Stimulated activated CD8-positive, alpha-beta memory T cell treated with anti-CD3 and anti-CD28 coated beads, Interleukin-12 subunit alpha, Interleukin-12 subunit beta, amount 100 ng/mL, for 4 hours (primary cell): Measurements from ENCODE around the gene SLC16A13.
"Not testable (repeated sequence)": the region's sequence is repeated elsewhere in the genome, so short reads cannot be mapped to it uniquely, and the experiment has no call there.

Experiments used
- DNase-seq: peaks from one replicate; pipeline ENCODE4 v3.0.0-alpha.2; 2020; ENCODE audit warnings: low read depth

Gene SLC16A13

GRCh38 chr17:7029096-7029495, 6.7 kb upstream of the SLC16A13 start:
- no peak for DNase-seq

DNA sequence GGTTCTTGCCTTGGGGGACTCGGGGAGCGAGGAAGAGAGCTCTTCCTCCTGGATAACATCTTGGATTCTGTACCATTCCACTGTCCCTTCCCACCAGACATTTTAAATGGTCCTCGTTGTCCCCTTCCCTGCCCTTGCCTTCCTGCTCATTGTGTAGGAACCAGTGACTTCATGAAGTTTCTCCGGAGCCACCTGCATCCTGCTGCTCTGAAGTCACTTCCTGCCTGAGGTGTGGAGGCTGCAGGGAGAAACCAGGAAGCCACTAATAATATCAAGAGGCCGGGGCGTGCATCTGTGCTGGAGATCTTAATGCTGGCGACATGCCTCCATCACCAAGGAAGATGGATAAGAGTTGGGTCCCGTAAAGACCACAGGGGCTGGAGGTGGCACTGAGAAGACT, 6.2 kb upstream of the SLC16A13 start:
- no peak for DNase-seq

DNA sequence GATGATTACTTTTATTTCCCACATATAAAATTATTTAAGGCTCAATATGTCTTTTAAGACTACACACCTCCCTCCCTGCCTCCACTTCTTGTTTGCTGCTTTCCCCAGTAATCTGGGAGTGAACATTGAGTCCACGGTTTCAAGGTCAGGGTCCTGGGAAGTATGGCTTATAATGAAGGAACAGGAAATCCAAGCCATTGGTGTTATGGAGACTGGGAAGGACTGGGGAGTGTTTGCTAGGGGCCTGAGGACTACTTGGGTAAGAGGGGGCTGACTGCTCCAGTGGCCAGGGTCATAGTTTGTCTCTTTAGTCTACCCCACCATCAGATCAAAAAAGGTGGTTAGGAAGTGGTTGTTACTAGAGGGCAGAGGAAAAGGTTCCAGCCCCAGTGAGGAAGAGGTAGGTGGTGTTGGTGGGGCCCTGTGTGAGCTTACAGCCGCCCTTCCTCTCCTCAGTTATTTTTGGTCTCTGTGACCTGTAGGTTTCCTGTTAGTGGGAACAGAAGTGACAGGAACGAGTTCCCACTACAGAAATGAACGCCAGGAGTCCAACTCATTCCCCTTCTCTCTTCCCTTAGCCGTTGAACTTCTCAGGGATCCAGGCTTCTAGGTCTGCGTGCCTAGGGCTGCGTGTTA, 742 bp upstream of the SLC16A13 start:
- DNase-seq = no peak

GRCh38 chr17:7038025-7038862, 2.4 kb downstream of the SLC16A13 start:
- DNase-seq = no peak

DNA sequence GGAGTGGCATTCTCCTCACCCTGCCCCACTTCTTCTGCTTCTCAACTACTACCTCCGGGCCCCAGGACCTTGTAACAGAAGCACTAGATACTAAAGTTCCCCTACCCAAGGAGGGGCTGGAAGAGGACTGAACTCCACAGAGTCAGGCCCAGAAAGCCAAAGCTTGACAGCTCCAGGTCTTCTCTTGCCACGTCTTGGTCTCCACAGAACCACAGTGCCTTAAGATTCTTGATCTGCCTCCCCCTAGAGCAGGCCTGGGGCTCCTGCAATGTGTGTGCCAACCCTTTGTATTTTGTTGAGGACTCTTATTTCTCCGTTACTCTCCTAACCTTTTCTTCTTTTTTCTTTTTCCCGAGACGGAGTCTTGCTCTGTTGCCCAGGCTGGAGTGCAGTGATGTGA, 4.0 kb downstream of the SLC16A13 start:
- DNase-seq = no peak

- DNase-seq = no peak
Measured at GRCh38 chr17:7041607-7042500, 6.0 kb downstream of the SLC16A13 start.

- no peak for DNase-seq
Measured at GRCh38 chr17:7042501-7043181, 6.8 kb downstream of the SLC16A13 start.

- DNase-seq = no peak
Measured at GRCh38 chr17:7043182-7043496, 7.3 kb downstream of the SLC16A13 start.

GRCh38 chr17:7043497-7044198, 7.8 kb downstream of the SLC16A13 start, which contains the start of gene SLC16A11:
Gene SLC16A11 (minus strand): TSS chr17:7044092. CDS start chr17:7043513, 579 bp downstream.
- no peak for DNase-seq

DNA sequence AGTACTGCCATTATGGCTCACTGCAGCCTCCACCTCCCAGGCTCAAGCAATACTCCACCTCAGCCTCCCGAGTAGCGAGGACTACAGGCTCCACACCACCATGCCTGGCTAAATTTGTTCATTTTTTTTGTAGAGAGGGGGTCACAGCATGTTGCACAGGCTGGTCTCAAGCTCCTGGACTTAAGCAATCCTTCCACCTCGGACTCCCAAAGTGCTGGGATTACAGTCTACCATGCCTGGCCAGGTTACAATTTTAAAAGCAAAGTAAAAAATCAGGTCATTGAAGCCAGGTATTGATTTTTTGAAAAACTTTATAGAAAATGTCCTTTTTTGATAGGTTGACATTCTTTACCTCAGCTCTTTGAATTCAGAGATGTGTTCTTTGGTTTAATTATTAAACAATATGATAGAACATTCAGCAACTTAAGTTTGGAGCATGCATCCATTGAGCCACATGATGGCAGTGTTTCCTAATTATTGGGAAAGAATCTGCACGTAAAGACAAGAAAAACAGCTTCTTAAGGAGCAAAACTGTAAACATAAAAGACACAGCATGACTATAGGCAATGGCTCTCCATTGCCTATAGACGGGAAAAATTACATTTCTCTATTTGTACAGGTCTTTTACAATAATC, 9.8 kb downstream of the SLC16A13 start:
- DNase-seq = no peak

- DNase-seq = no peak
Measured at GRCh38 chr17:7046127-7046724, 10.4 kb downstream of the SLC16A13 start.

DNA sequence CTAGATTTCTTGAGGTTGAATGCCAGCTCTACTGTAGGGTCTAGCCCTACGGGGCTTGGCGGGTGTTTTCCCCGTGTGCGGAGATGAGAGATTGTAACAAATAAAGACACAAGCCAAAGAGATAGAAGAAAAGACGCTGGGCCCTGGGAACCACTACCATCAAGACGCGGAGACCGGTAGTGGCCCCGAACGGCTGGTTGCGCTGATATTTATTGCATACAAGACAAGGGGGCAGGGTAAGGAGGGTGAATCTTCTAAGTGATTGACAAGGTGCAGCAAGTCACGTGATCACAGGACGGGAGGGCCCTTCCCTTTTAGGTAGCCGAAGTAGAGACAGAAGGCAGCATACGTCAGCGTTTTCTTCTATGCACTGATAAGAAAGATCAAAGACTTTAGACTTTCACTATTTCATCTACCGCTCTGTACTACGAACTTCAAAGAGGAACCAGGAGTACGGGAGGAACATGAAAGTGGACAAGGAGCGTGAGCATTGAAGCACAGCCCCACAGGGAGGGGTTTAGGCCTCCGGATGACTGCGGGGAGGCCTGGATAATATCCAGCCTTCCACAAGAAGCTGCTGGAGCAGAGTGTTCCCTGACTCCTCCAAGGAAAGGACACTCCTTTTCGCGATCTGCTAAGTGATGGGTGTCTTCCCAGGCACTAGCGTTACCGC, 11.0 kb downstream of the SLC16A13 start:
- not testable (repeated sequence) for DNase-seq

DNA sequence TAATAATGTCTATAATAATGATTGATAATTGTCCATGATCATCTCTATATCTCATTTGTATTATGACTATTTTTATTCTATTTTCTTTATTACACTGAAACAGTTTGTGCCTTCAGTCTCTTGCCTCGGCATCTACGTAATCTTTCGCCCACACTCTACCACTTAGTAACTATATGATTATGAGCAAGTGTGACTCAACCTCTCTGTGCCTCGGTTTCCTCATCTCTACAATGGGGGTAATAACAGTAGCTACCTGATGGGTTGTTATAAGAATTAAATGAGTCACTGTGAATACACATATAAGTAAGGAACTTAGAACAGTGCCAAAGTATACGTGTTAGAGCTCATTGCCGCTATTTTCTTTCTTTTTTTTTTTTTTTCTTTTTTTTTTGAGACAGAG, 11.8 kb downstream of the SLC16A13 start:
- no peak for DNase-seq

- no peak for DNase-seq
Measured at GRCh38 chr17:7048968-7049367, 13.2 kb downstream of the SLC16A13 start.

GRCh38 chr17:7050583-7050982, 14.8 kb downstream of the SLC16A13 start:
- DNase-seq = not testable (repeated sequence)

DNA sequence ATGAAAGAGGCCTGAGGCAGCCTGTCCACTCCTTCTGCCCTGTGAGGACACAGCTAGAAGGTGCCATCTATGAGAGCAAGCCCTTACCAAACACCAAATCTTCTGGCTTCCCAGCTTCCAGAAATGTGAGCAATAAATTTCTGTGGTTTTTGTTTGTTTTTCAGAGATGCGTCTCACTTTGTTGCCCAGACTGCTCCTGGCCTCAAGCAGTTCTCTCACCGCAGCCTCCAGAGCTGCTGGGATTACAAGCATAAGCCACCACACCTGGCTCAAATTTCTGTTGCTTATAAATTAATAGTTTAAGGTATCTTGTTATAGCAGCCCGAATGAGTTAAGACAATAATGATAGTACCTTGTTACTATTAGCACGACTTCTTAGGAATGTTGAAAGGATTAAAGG, 20.6 kb downstream of the SLC16A13 start:
- no peak for DNase-seq

DNA sequence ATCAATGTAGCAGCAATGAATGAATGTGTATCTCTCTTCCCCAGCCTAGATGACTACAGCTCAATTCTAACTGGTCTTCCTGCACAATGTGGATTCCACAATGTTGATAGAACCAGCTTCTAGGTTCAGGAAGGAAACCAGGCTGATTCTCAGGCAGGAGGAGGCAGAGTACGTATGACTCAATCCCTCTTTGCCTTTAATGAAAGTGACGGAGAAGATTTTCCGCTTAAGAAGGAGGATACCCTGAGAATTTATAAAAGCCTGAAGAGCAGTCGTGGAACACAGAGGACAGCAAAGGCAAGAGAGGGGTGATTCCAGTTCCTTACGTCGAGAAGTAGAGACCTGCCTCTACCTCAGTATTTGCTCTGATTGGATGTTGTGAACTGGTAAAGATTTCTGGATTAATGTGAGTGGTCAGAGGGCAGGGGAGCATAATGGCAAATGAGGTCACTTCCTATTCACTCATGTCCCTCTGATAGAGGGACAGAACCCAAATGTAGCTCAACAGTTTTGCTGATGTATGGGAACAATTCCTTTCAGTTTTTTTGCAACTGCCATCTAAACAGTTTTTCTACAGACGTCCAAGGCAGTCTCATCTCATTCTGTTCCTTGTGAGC, 23.1 kb downstream of the SLC16A13 start:
- no peak for DNase-seq

DNA sequence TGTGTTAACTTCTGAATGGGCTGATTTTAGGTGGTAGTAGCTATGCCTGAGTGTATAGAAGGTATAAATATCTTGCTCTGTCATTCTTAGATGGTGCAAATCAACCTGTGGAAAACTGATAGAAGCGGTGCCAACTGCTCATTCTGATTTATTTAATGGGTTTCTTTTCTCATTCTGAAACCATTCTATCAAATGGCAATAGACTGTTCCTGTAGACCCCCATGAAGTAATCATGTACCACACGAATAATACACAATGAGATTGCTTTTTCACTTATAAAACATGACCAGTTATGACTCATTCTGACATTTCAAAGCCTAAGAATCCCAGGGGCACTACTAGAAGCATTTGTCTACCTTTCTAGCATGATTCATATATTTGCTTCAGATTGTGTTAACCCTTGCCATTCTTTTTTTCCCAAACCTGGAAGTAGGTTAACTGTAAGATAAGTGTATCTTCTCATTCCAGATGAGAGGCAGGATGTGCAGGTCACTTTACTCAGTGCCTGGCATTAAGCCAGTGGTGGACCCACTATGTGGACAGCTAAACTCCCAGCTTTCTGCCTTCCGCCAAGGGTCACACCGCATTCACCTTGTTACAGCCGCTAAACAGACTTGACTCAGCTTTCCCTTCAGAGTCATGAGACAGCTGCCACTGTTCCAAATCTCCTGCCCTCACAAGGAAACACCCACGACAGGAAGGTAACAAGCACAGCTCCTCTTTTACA, 24.5 kb downstream of the SLC16A13 start:
- DNase-seq = no peak
